Effector CD8-positive, alpha-beta T cell (primary cell): ENCODE data around the gene SLC13A1.
"Not testable (repeated sequence)": the region's sequence is repeated elsewhere in the genome, so short reads cannot be mapped to it uniquely, and the experiment has no call there.

Experiments used
- DNase-seq: peaks from one replicate; lab custom pipeline; 2025; lab: John Stamatoyannopoulos, UW

Gene SLC13A1

GRCh38 chr7:123126171-123126570, 73.6 kb downstream of the SLC13A1 start:
- DNase-seq: no peak

DNA sequence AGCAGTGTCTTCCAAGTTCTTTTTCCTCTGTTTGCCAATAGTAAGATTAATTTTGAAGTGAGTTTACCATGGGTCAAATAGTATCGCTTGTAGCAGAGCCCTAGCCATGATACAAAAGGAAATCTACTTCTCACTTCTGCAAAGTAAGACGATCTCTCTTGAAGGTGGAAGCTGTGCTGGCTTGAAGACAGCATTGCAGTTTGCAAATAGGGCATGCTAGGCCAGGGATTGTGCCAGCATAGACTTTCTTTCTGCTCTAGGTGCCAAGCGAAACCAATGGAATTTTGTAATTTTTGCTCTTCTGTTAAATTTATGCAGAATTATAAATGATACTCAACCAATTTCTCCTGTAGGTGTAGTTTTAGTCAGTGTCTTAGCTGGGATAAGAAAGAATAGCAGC, 74.5 kb downstream of the SLC13A1 start:
- no peak for DNase-seq

- DNase-seq: no peak
These were observed 76.9 kb downstream of the SLC13A1 start for GRCh38 chr7:123122916-123123315.

GRCh38 chr7:123120286-123120685, 79.5 kb downstream of the SLC13A1 start:
- no peak for DNase-seq

DNA sequence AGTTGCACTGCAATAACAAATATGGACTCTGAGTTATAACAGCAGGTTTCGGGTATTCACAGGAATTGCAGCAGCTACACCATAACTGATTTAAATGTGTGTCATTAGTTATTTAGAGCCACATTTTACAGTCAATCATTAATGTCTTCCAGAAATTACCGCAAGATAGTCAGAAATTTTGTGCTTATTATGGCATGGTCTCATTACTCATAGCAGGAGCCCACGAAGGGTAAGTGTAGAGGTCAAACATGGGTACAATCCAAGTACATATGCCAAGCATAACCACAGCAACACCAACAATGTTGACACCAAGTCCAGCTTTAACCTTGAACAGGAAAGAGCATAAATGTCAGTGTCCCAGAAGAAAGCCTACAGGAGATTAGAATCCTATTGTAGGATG, 84.4 kb downstream of the SLC13A1 start:
- no peak for DNase-seq

DNA sequence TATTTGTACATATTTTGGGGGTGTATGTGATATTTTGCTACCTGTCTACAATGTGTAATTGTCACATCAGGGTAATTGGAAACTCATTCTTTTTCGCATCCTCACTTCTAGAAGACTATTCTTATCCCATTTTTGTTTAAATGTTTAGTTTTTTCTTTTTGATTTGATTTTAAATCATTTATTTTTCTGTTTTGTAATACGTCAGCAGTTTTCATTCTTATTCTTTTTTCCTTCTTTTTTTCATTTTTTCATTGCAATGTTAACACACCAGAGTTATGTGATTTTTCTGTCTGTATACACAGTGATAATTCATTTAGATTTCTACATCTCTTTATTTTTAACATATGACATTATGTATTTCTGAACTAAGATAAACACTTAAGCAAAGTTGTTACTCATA, 85.5 kb downstream of the SLC13A1 start:
- DNase-seq: no peak

- DNase-seq: no peak
These were observed 86.9 kb downstream of the SLC13A1 start for GRCh38 chr7:123112833-123113232.

GRCh38 chr7:123099712-123100111, 100.1 kb downstream of the SLC13A1 start:
- DNase-seq: no peak

GRCh38 chr7:123096976-123097375, 102.8 kb downstream of the SLC13A1 start:
- no peak for DNase-seq

- no peak for DNase-seq
These were observed 103.3 kb downstream of the SLC13A1 start for GRCh38 chr7:123096434-123096833.

- no peak for DNase-seq
These were observed 109.3 kb downstream of the SLC13A1 start for GRCh38 chr7:123090456-123090855.

- not testable (repeated sequence) for DNase-seq
These were observed 112.9 kb downstream of the SLC13A1 start for GRCh38 chr7:123086910-123087309.

- not testable (repeated sequence) for DNase-seq
These were observed 114.9 kb downstream of the SLC13A1 start for GRCh38 chr7:123084861-123085260.

DNA sequence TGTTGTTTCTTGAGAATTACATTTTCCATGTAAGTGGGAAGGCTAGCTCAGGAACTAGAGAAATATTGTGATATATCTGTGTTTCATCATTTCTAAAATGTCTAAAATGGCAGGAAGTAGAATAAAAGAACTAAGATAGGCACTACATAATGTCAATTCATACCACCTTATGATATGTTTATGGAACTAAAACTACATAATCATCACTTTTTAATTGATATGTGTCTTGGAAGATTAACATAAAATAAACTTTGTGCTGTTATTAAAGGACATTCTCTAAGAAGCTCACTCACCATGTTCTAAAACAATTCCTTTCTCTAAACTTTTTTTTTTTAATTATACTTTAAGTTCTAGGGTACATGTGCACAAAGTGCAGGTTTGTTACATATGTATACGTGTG, 120.7 kb downstream of the SLC13A1 start:
- DNase-seq: no peak

GRCh38 chr7:123075838-123076467, 123.8 kb downstream of the SLC13A1 start:
- no peak for DNase-seq

- DNase-seq: no peak
These were observed 129.0 kb downstream of the SLC13A1 start for GRCh38 chr7:123070702-123071286.

DNA sequence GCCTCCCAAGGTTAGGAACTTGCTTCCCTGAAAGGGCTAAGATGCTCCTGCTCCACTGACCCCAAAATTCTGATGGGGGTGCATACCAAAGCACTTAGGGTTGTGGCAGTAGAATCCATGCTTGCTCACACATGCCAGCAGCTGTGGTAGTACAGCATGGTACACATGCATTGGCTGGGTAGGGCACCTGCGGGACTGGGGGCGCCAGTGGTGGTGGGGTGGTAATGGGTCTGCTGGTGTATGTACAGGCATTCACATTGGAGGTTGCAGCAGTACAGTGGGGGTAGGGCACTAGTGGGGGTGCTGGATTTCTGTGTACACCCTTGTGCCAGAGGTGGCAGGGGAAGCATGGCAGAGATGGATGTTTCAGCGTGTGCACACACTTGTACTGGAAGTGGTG, 132.0 kb downstream of the SLC13A1 start:
- DNase-seq: no peak
